ENCODE results near the gene TRNAU1AP. TPM values are rescaled to one million over a fixed set of nuclear protein-coding genes. Genes with fewer than 3 reads are reported as not detected.
"Not testable (repeated sequence)": the region's sequence is repeated elsewhere in the genome, so short reads cannot be mapped to it uniquely, and the experiment has no call there.

TRNAU1AP gene
- polyA plus RNA-seq, 3 donors, result 21.7 to 23.3 (median 22.8) TPM

DNA sequence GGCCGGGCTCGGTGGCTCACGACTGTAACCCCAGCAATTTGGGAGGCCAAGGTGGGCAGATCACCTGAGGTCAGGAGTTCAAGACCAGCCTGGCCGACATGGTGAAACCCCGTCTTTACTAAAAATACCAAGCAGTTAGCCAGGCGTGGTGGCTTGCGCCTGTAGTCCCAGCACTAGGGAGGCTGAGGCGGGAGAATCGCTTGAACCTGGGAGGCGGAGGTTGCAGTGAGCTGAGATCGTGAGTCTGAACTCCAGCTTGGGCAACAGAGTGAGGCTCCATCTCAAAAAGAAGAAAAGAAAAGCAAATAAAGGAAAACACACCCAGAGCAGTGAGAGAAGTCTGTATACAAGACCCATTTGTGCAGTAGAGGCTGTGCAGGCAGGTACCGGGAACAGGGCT is 32.1 kb upstream of the TRNAU1AP start:
- DNase-seq (ENCODE audit: low read depth in 3 of 3, low spot score in 2 of 3), result not testable (repeated sequence)

- DNase-seq (ENCODE audit: low read depth in 3 of 3, low spot score in 2 of 3), result no peak
Observed at GRCh38 chr1:28521502-28522164, 31.3 kb upstream of the TRNAU1AP start.

GRCh38 chr1:28522537-28522936 is 30.3 kb upstream of the TRNAU1AP start:
- not testable (repeated sequence) for DNase-seq (ENCODE audit: low read depth in 3 of 3, low spot score in 2 of 3)

DNA sequence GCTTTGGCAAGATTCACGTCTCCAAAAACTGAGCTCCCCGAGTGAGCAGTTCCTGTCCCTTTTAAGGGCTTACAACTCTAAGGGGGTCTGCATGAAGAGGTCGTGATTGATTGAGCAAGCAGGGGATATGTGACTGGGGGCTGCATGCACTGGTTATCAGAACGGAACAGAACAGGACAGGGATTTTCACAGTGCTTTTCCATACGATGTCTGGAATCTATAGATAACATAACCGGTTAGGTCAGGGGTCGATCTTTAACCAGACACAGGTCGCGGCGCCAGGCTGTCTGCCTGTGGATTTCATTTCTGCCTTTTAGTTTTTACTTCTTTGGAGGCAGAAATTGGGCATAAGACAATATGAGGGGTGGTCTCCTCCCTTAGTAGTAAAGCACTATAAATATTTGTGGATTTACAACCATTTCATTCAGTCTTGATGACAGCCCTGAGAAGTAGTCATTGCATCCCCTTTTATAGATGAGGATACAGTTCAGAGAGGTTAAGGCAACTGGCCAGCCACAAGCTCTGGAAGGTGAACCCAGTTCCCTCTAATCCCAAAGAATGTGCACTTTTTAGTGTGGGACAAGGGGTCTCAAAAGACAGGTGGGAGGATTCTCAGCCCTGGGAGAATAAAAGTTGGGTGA is 27.8 kb upstream of the TRNAU1AP start:
- DNase-seq (ENCODE audit: low read depth in 3 of 3, low spot score in 2 of 3), result not testable (repeated sequence)

DNA sequence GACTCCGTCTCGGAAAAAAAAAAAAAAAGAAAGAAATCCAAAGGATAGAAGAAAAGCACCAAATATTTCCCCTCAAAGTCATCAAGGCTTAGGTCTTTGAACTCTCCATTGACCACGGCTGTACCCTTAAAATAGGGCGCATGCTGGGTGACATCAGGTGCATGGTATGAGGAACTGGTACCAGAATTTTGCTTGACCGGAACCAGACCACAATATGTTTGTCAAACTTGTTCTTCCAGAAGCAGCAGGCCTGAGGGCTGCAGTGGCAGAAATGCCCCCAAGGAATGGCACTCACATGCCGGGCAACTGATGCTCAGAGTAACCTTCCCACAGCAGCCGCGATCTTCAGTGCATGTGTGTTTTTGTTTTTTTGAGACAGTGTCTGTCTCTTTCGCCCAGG is 26.0 kb upstream of the TRNAU1AP start:
- no peak for DNase-seq (ENCODE audit: low read depth in 3 of 3, low spot score in 2 of 3)

GRCh38 chr1:28530456-28530855 is 22.4 kb upstream of the TRNAU1AP start:
- no peak for DNase-seq (ENCODE audit: low read depth in 3 of 3, low spot score in 2 of 3)

DNA sequence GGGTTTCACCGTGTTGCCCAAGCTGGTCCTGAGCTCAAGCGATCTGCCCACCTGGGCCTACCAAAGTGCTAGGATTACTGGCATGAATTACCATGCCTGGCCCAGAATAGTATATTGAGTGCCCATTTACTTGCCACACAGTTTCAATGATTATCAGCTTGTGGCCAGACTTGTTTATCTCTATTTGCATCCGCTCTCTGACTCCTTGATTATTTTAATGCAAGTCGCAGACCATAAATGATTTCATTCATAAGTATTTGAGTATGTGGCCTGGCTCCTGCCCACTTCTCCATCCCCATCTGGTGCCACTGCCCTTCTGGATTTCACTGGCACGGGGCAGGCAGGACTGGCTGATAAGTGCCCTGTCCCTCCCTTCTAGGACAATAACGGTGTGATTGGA is 18.2 kb upstream of the TRNAU1AP start:
- no peak for DNase-seq (ENCODE audit: low read depth in 3 of 3, low spot score in 2 of 3)

DNA sequence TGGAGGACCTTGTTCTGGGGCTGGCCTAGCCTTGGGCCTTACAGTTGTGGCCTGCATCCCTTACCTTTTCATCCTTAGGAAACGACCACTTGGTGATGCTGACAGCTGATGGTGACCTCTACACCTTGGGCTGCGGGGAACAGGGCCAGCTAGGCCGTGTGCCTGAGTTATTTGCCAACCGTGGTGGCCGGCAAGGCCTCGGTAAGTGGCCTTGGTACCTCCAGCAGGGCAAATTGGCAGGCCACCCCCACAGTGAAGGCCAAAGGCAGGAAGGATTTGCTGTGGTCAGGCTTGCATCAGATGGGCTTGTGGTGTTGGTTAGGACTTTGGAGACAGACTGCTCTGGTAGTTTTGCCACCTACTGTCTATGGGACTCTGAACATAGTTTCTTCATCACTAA is 17.7 kb upstream of the TRNAU1AP start:
- DNase-seq (ENCODE audit: low read depth in 3 of 3, low spot score in 2 of 3), result no peak

DNA sequence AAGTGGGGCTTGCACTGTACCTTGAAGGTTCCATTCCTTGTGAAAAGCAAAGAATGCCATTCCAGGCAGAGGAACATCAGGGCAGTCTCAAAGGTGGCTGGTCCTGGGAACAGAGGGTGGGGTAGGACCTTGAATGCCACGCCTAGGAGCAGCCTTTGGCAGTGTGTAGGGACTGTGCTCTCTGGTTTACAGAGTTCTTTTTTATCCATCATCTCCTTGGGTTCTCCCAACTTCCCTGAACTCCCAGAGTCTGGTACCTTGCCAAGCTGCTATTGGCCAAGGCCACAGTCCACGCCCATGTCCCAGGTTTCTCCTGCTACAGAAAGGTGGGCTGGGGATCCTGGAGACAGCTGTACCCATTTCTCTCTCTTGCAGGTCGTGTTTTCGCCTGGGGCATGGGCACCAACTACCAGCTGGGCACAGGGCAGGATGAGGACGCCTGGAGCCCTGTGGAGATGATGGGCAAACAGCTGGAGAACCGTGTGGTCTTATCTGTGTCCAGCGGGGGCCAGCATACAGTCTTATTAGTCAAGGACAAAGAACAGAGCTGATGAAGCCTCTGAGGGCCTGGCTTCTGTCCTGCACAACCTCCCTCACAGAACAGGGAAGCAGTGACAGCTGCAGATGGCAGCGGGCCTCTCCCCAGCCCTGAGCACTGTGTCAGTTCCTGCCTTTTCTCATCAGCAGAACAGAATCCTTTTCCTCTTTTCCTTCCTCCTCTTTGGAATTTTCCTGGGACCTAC is 15.3 kb upstream of the TRNAU1AP start:
- no peak for DNase-seq (ENCODE audit: low read depth in 3 of 3, low spot score in 2 of 3)

DNA sequence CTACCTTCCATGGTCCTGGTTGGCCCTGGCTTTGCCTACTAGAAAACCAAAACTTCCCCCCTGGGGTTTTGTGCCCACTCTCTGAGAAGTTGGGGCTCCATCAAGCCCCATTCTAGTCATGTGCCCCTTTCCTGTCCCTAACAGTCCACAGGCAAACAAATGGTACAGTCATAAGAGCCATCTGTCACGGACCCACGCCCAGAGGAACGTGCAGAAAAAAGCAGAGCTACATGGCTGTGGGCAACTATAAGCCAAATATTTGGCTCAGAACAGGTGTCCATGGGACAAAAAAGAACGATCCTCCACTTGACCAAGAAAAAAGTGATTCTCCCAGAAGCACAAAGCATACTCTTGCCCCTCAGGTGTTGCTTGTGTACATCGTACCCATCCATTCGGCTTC is 14.6 kb upstream of the TRNAU1AP start:
- DNase-seq (ENCODE audit: low read depth in 3 of 3, low spot score in 2 of 3), result no peak

GRCh38 chr1:28540651-28541050 is 12.2 kb upstream of the TRNAU1AP start:
- DNase-seq (ENCODE audit: low read depth in 3 of 3, low spot score in 2 of 3), result no peak

DNA sequence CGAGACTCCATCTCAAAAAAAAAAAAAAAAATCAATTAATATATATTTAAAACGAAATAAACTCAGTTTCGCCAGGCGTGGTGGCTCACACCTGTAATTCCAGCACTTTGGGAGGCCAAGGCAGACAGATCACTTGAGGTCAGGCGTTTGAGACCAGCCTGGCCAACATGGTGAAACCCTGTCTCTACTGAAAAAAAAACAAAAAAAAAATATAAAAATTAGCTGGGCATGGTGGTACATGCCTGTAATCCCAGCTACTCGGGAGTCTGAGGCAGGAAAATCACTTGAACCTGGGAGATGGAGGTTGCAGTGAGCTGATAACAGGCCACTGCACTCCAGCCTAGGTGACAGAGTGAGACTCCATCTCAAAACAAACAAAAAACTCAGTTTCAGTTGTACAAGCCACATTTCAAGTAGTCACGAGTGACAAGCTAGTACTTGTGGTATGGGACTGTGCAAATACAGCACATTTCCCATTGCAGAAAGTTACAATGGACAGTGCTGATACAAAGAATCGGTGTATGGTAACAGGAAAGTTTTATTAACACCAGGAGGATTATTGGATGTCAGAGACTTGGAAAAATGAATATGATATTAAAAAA is 11.4 kb upstream of the TRNAU1AP start:
- DNase-seq (ENCODE audit: low read depth in 3 of 3, low spot score in 2 of 3), result not testable (repeated sequence)

DNA sequence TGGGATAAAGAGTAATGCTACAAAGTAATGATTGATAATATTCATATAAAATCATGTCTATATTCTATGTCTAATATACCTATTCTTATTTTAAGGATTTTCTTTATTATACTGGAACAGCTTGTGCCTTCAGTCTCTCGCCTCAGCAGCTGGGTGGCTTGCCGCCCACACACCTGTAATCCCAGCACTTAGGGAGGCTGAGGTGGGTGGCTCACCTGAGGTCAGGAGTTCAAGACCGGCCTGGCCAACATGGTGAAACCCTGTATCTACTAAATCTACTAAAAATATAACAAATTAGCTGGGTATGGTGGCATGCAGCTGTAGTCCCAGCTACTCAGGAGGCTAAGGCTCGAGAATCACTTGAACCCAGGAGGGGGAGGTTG is 7.6 kb upstream of the TRNAU1AP start:
- no peak for DNase-seq (ENCODE audit: low read depth in 3 of 3, low spot score in 2 of 3)

DNA sequence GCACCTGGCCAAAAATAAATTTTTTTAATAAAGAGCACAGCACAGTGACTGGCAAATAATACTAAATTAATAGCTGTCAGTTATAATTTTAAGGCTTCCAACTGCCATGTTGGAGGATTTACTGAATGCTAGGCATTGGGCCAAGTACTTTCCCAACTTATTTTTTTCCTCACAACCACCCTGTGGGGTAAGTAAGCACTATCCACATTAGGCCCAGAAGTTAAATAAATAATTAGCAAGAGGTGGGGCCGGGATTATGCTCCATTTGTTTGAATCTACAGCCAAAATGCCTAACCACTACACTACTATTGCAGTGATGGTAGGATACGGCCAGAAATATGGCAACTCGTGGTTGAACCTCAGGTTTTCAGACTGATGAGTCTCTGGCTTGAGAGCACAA is 4.6 kb upstream of the TRNAU1AP start:
- DNase-seq (ENCODE audit: low read depth in 3 of 3, low spot score in 2 of 3), result no peak

- DNase-seq (ENCODE audit: low read depth in 3 of 3, low spot score in 2 of 3), result no peak
Observed at GRCh38 chr1:28551381-28551780, 1.5 kb upstream of the TRNAU1AP start.

DNA sequence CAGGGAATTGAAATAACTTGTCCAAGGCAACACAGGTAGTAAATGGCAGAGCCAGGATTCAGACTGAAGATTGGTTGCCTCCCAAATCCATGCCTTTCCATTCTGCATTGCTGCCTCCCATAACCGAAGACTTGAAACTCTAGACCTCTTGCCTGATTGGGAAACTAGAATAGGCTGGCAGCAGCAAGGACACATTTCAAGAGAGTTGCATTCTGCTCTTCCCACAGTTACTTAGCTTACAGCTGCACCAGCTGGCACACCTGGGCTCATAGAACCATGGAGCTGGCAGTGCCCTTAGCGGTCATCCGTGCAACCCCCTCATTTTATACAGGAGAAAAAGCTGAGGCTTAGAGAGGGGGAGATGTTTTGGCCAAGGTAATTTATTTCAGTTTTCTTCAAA is 8.0 kb downstream of the TRNAU1AP start:
- no peak for DNase-seq (ENCODE audit: low read depth in 3 of 3, low spot score in 2 of 3)

DNA sequence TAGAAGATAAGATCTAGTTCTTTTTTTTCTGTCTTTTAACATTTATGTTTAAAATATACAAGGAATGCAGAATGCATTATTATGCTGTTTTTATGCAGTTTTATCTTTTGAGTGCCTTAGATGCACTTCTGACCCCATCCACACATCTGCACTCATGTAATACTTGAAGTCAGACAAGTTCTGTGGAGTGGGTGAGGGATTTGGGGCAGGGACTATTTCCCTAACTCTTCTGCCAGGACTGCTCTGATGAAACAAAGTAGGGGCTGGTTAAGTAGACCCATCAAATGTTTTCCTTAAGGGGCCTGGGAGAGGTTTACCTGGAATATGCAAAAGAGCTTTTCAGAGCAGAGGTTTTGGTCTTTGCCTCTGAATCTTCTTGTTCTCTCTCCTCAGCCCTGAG is 11.4 kb downstream of the TRNAU1AP start:
- DNase-seq (ENCODE audit: low read depth in 3 of 3, low spot score in 2 of 3), result no peak

GRCh38 chr1:28565040-28565439 is 12.2 kb downstream of the TRNAU1AP start:
- DNase-seq (ENCODE audit: low read depth in 3 of 3, low spot score in 2 of 3), result no peak

GRCh38 chr1:28565726-28566125 is 12.8 kb downstream of the TRNAU1AP start:
- no peak for DNase-seq (ENCODE audit: low read depth in 3 of 3, low spot score in 2 of 3)

GRCh38 chr1:28566931-28567330 is 14.0 kb downstream of the TRNAU1AP start:
- DNase-seq (ENCODE audit: low read depth in 3 of 3, low spot score in 2 of 3), result no peak

DNA sequence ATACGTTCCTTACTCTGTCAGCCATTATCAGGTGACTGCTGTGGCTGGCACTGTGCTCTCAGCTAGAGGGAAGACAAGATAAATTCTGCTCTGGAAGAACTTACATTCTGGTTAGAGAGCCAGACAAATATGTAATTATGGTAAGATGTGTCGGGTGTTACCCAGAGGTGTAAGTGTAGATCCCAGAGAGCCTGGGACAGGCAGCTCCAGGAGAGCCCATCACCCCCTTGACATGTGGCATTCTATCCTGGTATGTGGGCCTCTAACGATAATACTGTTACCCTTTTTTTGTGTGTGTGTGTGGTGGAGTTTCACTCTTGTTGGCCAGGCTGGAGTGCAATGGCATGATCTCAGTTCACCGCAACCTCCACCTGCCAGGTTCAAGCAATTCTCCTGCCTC is 19.0 kb downstream of the TRNAU1AP start:
- DNase-seq (ENCODE audit: low read depth in 3 of 3, low spot score in 2 of 3), result no peak

GRCh38 chr1:28572891-28573290 is 20.0 kb downstream of the TRNAU1AP start:
- not testable (repeated sequence) for DNase-seq (ENCODE audit: low read depth in 3 of 3, low spot score in 2 of 3)

All from right renal cortex interstitium (tissue), 3 donors.